Muscle layer of duodenum (tissue), 2 donors: ENCODE data around the gene BRMS1L.
"Not testable (repeated sequence)": the region's sequence is repeated elsewhere in the genome, so short reads cannot be mapped to it uniquely, and the experiment has no call there.

Experiments used
- H3K27ac ChIP-seq: one replicate; pipeline ENCODE4 v1.7.0; 2013; ENCODE audit warnings: mild to moderate bottlenecking, low read length
- H3K27me3 ChIP-seq: one replicate; pipeline ENCODE4 v1.7.0; 2013; ENCODE audit warnings: low read depth, mild to moderate bottlenecking, control low read depth, low read length
- H3K36me3 ChIP-seq, 2 donors: one replicate each; pipeline ENCODE4 v1.7.0; 2013; ENCODE audit warnings: low read length in 2 of 2, control low read depth in 1 of 2, mild to moderate bottlenecking in 1 of 2; ENCODE audit not compliant: insufficient read depth in 2 of 2, control insufficient read depth in 1 of 2
- H3K4me1 ChIP-seq, 2 donors: one replicate each; pipeline ENCODE4 v1.7.0; 2013; ENCODE audit warnings: low read length in 2 of 2, mild to moderate bottlenecking in 2 of 2, control low read depth in 1 of 2, moderate library complexity in 1 of 2; ENCODE audit not compliant: insufficient read depth in 2 of 2, control insufficient read depth in 1 of 2
- H3K4me3 ChIP-seq, 2 donors: one replicate each; pipeline ENCODE4 v1.7.0; 2013; ENCODE audit warnings: low read length in 2 of 2, low read depth in 1 of 2, mild to moderate bottlenecking in 1 of 2
- H3K9me3 ChIP-seq, 2 donors: one replicate each; pipeline ENCODE4 v1.7.0; 2013; ENCODE audit warnings: low read length in 2 of 2, control low read depth in 1 of 2, mild to moderate bottlenecking in 1 of 2; ENCODE audit not compliant: control insufficient read depth in 1 of 2
- donor health status: healthy.

Gene BRMS1L

GRCh38 chr14:35826218-35826951 lies at the start of gene BRMS1L:
Gene BRMS1L (plus strand): TSS chr14:35826338. CDS start chr14:35826517, 179 bp downstream.
- Histone ChIP-seq H3K9me3 (no peaks in the 10 kb centered on the region), H3K36me3 (peaks cover 0 to under 1% of the 10 kb centered on the region in 2 donors), H3K4me3 (peak within 1 kb of the TSS; percentile 84 to 95), H3K4me1 (peaks cover 0 to 5% of the 10 kb centered on the region in 2 donors), H3K27me3 (no peaks in the 10 kb centered on the region), H3K27ac (peak within 1 kb of the TSS; percentile 92)

GRCh38 chr14:35776823-35777222 lies 49.3 kb upstream of the BRMS1L start:
- peaks cover 0 to 4% of the 10 kb centered on the region in 2 donors for H3K9me3 ChIP-seq
- no peak overlapping the region for H3K27ac ChIP-seq
- no peak overlapping the region for H3K4me3 ChIP-seq
- H3K27me3 ChIP-seq: no peaks in the 10 kb centered on the region
- no peaks in the 10 kb centered on the region for H3K36me3 ChIP-seq
- peaks cover 0 to 3% of the 10 kb centered on the region in 2 donors for H3K4me1 ChIP-seq

GRCh38 chr14:35777550-35777949 lies 48.6 kb upstream of the BRMS1L start:
- not testable (repeated sequence) for H3K4me3 ChIP-seq, H3K9me3 ChIP-seq, H3K36me3 ChIP-seq, H3K27ac ChIP-seq, H3K4me1 ChIP-seq, H3K27me3 ChIP-seq

- Histone ChIP-seq H3K27me3 (no peaks in the 10 kb centered on the region), H3K27ac (no peak overlapping the region), H3K4me1 (no peaks in the 10 kb centered on the region), H3K36me3 (no peaks in the 10 kb centered on the region), H3K9me3 (peaks cover 0 to 4% of the 10 kb centered on the region in 2 donors), H3K4me3 (no peak overlapping the region)
Observed at GRCh38 chr14:35779368-35779767, 46.8 kb upstream of the BRMS1L start.

- Histone ChIP-seq H3K27ac (no peak overlapping the region), H3K4me3 (no peak overlapping the region), H3K4me1 (no peaks in the 10 kb centered on the region), H3K9me3 (peaks cover 0 to 4% of the 10 kb centered on the region in 2 donors), H3K36me3 (no peaks in the 10 kb centered on the region), H3K27me3 (no peaks in the 10 kb centered on the region)
Observed at GRCh38 chr14:35783699-35784098, 42.4 kb upstream of the BRMS1L start.

- Histone ChIP-seq H3K4me3 (no peak overlapping the region), H3K4me1 (no peaks in the 10 kb centered on the region), H3K9me3 (no peaks in the 10 kb centered on the region), H3K36me3 (no peaks in the 10 kb centered on the region), H3K27me3 (no peaks in the 10 kb centered on the region), H3K27ac (no peak overlapping the region)
Observed at GRCh38 chr14:35786856-35787255, 39.3 kb upstream of the BRMS1L start.

GRCh38 chr14:35789651-35790050 lies 36.5 kb upstream of the BRMS1L start:
- no peak overlapping the region for H3K27ac ChIP-seq
- no peaks in the 10 kb centered on the region for H3K36me3 ChIP-seq
- H3K4me3 ChIP-seq: no peak overlapping the region
- no peaks in the 10 kb centered on the region for H3K9me3 ChIP-seq
- H3K4me1 ChIP-seq: no peaks in the 10 kb centered on the region
- H3K27me3 ChIP-seq: no peaks in the 10 kb centered on the region

GRCh38 chr14:35797796-35798195 lies 28.3 kb upstream of the BRMS1L start:
- no peaks in the 10 kb centered on the region for H3K9me3 ChIP-seq
- no peaks in the 10 kb centered on the region for H3K27me3 ChIP-seq
- no peaks in the 10 kb centered on the region for H3K36me3 ChIP-seq
- H3K4me3 ChIP-seq: no peak overlapping the region
- peaks cover 0 to 2% of the 10 kb centered on the region in 2 donors for H3K4me1 ChIP-seq
- H3K27ac ChIP-seq: no peak overlapping the region

GRCh38 chr14:35806006-35806907 lies 19.9 kb upstream of the BRMS1L start:
- Histone ChIP-seq H3K4me1 (peaks cover 6 to 27% of the 10 kb centered on the region in 2 donors), H3K9me3 (no peaks in the 10 kb centered on the region), H3K27me3 (no peaks in the 10 kb centered on the region), H3K36me3 (no peaks in the 10 kb centered on the region), H3K4me3 (no peak overlapping the region), H3K27ac (no peak overlapping the region)

GRCh38 chr14:35807131-35807961 lies 18.8 kb upstream of the BRMS1L start:
- Histone ChIP-seq H3K27ac (no peak overlapping the region), H3K36me3 (no peaks in the 10 kb centered on the region), H3K4me3 (peak overlapping the region; percentile 30 to 87), H3K9me3 (no peaks in the 10 kb centered on the region), H3K4me1 (peaks cover 6 to 27% of the 10 kb centered on the region in 2 donors), H3K27me3 (no peaks in the 10 kb centered on the region)
